Mesendoderm (in vitro differentiated cells): ENCODE data around the gene FAM83F.

Experiments used
- DNase-seq: peaks from one replicate; pipeline ENCODE4 v3.0.0; 2013
- H2AK5ac ChIP-seq: 2 replicates; pipeline ENCODE4 v1.6.1; 2013; ENCODE audit warnings: low read length, inconsistent platforms
- H2BK120ac ChIP-seq: 2 replicates; pipeline ENCODE4 v1.6.1; 2013; ENCODE audit warnings: low read depth, mild to moderate bottlenecking, low read length, moderate library complexity, mixed read lengths
- H2BK15ac ChIP-seq: replicated peaks from 2 replicates; pipeline ENCODE4 v1.6.1; 2013; ENCODE audit warnings: low read depth, mild to moderate bottlenecking, moderate library complexity
- H2BK5ac ChIP-seq: 2 replicates; pipeline ENCODE4 v1.6.1; 2013; ENCODE audit warnings: low read length, inconsistent platforms
- H3K18ac ChIP-seq: 2 replicates; pipeline ENCODE4 v1.6.1; 2013; ENCODE audit warnings: mild to moderate bottlenecking, low read length, mixed read lengths
- H3K23ac ChIP-seq: one replicate; pipeline ENCODE4 v1.6.1; 2013; ENCODE audit warnings: low read length
- H3K27ac ChIP-seq: 2 replicates; pipeline ENCODE4 v1.5.1; 2013; ENCODE audit warnings: low read depth, mild to moderate bottlenecking, inconsistent platforms, low read length, moderate library complexity
- H3K27me3 ChIP-seq: 2 replicates; pipeline ENCODE4 v1.6.1; 2013; ENCODE audit warnings: low read length, control low read depth, mild to moderate bottlenecking, inconsistent platforms; ENCODE audit not compliant: insufficient read depth, poor library complexity
- H3K36me3 ChIP-seq: 2 replicates; pipeline ENCODE4 v1.6.1; 2013; ENCODE audit warnings: low read length, inconsistent platforms; ENCODE audit not compliant: control insufficient read depth, insufficient read depth
- H3K4ac ChIP-seq: one replicate; pipeline ENCODE4 v1.6.1; 2013; ENCODE audit warnings: low read depth, mild to moderate bottlenecking, low read length, moderate library complexity
- H3K4me1 ChIP-seq: 2 replicates; pipeline ENCODE4 v1.6.1; 2013; ENCODE audit warnings: low read depth, low read length, inconsistent platforms; ENCODE audit not compliant: control insufficient read depth
- H3K4me2 ChIP-seq: 2 replicates; pipeline ENCODE4 v1.6.1; 2013; ENCODE audit warnings: low read length
- H3K4me3 ChIP-seq: 2 replicates; pipeline ENCODE4 v1.5.1; 2013; ENCODE audit warnings: mild to moderate bottlenecking, low read length
- H3K56ac ChIP-seq: one replicate; pipeline ENCODE4 v1.6.1; 2013; ENCODE audit warnings: low read length
- H3K79me1 ChIP-seq: 2 replicates; pipeline ENCODE4 v1.6.1; 2013; ENCODE audit warnings: low read length, inconsistent platforms
- H3K79me2 ChIP-seq: 2 replicates; pipeline ENCODE4 v1.6.1; 2013; ENCODE audit warnings: mild to moderate bottlenecking, low read length; ENCODE audit not compliant: control insufficient read depth, insufficient read depth
- H3K9ac ChIP-seq: 2 replicates; pipeline ENCODE4 v1.6.1; 2013; ENCODE audit warnings: low read length, inconsistent platforms
- H4K5ac ChIP-seq: one replicate; pipeline ENCODE4 v1.6.1; 2013; ENCODE audit warnings: low read length
- H4K8ac ChIP-seq: one replicate; pipeline ENCODE4 v1.6.1; 2013; ENCODE audit warnings: low read depth, mild to moderate bottlenecking, control low read depth, low read length, moderate library complexity
- WGBS: extraction: QIAGEN DNeasy Blood & Tissue Kit; methylation state at CpG from one replicate; pipeline ENCODE4 v1.1.7; 2013; ENCODE audit warnings: low lambda C conversion rate, missing lambda C conversion rate; ENCODE audit not compliant: insufficient coverage; ENCODE audit errors: extremely low coverage; 5-methylcytosine and 5-hydroxymethylcytosine counted together

FAM83F gene

DNA sequence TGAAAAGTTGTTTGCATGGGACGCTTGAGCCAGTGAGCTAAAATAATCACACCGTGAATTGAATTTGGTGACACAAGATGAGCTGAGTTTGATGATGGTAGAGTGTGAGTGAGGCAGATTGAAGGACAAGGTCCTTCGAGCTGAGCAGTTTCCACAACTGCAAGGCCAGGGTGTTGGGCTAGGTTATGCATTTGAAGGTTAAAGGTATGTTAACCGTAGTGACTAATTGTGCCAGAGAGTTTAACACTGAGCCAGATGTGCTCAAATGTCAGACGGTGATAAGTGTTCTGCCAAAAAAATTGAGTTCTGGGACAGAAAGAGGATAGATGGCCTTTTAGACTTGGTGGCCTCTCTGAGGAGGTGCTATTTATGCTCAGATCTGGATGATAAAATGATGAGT lies 89.5 kb downstream of the FAM83F start:
- Histone ChIP-seq H3K18ac (no peak overlapping the region), H3K79me1 (no peaks in the 10 kb centered on the region), H3K4me2 (no peak overlapping the region), H4K8ac (no peak overlapping the region), H3K23ac (no peak overlapping the region), H3K56ac (no peak overlapping the region), H4K5ac (no peak overlapping the region), H3K4me3 (no peak overlapping the region), H2BK120ac (no peak overlapping the region), H3K36me3 (no peaks in the 10 kb centered on the region), H3K27me3 (no peaks in the 10 kb centered on the region), H3K27ac (no peak overlapping the region), H3K4me1 (peaks cover 7% of the 10 kb centered on the region), H3K4ac (no peak overlapping the region), H2AK5ac (no peak overlapping the region), H2BK5ac (no peak overlapping the region), H3K9ac (no peak overlapping the region), H3K79me2 (no peaks in the 10 kb centered on the region), H2BK15ac (no peak overlapping the region)
- WGBS: no CpG with 5 or more reads among the region's 5 CpGs
- DNase-seq: no peak

DNA sequence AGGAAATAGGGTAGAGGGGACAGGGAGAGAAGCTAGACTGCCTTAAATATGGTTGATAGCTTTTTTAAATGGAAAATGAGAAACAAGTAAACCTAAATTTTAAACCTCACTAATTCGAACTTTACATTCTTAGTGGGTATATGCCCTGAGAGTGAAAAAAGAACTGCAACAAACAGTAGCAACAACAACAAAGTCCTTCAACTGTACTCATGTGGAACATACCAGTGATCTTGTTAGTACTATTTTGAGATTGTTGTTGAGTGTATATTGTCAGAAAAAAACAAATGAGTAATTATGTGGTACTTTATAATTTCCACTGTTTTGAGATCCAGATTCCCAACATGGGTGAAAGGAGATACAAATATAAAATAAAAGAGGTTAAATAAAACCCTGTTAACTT lies 94.1 kb downstream of the FAM83F start:
- Histone ChIP-seq H2BK120ac (no peak overlapping the region), H3K4ac (no peak overlapping the region), H3K79me1 (no peaks in the 10 kb centered on the region), H3K4me3 (no peak overlapping the region), H3K23ac (no peak overlapping the region), H3K27ac (no peak overlapping the region), H4K5ac (no peak overlapping the region), H3K56ac (no peak overlapping the region), H3K18ac (no peak overlapping the region), H2BK5ac (no peak overlapping the region), H2AK5ac (no peak overlapping the region), H2BK15ac (no peak overlapping the region), H3K4me2 (no peak overlapping the region), H3K27me3 (no peaks in the 10 kb centered on the region), H3K9ac (no peak overlapping the region), H3K4me1 (no peaks in the 10 kb centered on the region), H3K36me3 (no peaks in the 10 kb centered on the region), H4K8ac (no peak overlapping the region), H3K79me2 (no peaks in the 10 kb centered on the region)
- DNase-seq: no peak
- no CpG with 5 or more reads among the region's 1 CpG for WGBS
